IPS-NIHi7 (cell line): ENCODE data around the gene EFTUD2.

ENCODE experiments used
- DNase-seq: peaks from one replicate; pipeline ENCODE4 v3.0.0; 2012; ENCODE audit warnings: mixed read lengths; ENCODE audit errors: extremely low spot score

EFTUD2 gene

DNA sequence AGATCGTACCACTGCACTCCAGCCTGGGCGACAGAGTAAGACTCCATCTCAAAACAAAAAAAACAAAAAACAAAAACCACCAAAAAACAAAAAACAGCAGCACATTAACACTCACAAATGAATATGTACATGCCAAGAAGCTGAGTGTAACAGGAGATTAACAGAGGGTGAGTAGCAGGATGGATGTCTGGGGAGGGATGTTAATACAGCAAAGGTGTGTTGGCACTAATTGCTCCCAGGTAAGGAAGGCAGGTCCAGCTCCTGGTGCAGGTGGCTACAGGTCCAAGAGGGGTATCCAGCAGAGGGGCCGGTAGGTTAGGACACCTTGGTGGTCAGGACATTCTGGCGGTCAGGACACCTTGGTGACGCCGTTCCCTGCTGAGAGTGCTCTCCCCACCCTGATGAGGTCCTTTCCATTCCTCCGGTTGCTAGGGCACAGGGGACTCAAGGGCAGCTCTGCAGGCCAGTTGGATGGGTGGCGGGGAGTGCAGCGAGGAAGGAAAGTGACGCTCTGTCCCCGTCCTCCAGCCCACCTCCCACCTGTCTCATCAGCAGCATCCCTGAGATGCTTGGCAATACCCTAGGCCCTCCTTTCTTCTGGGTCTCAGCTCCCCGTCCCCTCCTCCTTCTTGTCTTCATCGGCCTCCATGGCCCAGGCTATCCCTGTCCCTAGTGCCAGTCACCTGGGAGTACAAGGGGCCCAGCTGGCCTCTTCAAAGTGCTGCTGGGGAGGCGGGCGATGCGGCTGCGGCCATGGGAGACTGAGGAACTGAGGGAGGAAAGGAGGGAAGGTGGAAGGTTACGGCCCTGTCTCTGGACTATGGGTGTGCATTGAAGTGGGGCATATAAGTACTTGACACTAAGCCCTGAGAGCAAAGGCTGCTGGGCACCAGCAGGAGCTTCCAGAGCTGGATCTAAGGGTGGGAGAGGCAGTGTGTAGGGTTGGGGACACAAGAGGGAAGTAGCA lies 26.8 kb upstream of the EFTUD2 start:
- no peak for DNase-seq

DNA sequence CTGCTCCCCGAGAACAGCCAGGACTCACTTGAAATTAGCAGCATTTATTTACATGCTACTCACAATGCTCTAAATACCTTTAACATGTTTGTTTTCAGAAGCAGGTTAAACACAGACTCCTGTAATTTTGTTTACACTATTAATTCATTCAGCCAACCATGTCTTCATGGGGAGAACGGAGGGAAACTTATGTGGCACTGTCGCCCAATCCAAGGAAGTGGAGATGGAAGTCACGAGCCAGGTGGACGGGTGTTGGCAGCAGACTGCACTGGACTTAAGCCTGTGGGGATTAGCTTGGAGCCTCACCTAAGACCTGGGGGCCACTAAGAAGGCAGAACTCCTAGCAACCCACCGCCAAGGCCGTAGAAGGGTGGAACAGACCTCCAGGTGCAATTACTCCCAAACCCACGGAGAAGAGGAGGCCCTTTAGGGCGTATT lies 24.9 kb upstream of the EFTUD2 start:
- no peak for DNase-seq

DNA sequence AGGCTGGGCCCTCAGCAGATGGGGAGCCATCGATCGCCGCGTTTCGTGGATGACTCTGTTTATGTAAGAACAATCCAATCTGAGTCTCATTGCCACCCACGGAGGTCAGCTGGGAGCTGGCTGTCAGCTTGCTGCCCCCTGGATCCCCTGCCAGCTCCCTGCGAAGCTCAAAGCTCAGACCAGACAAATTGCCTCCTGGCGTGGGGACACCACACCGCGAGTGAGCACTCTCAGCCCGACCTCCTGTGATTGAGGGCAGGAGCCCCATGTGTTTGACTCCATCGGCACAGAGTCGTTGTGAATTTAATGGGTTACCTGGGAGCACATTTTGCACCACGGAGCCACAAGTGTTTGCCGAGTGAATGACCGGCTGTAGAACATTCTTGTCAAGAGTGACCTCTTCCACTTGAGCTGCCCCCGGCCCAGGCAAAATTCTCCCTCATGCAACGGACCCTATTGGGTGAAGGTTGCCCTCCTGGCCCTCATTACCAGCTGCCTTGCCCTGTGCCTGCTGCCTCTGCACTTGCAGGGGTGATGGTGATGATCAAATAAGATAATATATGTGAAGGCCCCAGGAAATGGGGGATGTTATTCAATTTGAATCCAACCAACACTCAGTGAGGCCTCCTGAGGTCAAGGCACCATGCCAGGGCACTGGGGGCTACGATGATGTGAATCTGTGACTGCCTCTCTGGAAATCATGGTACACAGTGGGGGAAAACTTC lies 23.7 kb upstream of the EFTUD2 start:
- DNase-seq, result no peak

DNA sequence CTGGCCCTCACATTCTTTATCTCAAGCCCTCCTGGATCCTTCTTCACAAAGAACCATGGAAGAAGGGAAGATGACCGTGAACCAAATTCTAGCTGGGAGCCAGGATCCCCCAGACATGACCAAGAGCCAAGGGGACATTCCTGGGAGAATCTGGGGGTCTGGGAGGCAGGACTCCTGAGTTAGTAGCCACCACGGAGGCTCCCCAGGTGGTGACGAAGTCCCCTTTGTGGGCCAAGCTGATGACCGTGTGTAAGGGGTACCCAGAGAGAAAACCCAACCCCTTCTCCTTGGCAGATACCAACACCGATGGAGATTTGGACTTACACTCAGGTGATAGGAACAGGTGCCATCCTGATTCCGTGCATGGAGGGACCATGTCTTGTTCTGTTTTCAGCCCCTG lies 22.9 kb upstream of the EFTUD2 start:
- DNase-seq, result no peak

DNA sequence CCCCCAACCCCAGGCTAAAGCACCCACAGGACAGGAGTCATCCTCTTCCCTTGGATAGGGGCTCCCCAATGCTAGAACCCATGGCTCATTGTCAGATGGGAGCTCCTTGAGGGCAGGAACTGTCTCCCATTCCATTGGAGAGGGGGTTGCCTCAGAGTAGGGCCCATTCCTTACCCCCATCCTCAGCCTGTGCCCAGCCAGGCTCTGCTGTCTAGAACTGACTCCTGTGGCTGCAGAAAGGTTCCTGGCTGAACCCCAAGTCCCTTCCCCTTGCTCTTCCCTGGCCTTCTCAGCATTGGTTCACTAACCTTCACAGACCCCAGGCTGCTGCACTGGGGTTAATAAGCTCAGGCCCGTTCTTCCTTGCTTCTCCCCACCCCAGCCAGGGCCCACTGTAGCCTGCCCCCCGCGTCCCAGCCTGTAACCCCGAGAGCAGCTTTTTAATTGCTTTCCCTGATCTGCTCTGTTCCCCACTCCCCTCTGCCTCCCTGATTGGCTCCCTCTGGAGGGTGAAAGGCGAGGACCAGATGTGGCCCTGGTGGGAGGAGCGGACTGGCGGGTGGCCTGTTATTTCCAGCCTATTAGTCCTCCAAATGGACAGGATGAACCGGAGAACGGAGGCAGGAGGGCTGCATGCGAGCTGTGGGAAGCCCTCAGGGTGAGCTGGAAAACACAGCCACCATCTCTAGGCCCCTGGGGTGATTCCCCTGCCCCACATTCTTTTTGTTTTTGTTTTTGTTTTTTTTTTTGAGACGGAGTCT lies 22.1 kb upstream of the EFTUD2 start:
- DNase-seq, result peak; percentile 72

DNA sequence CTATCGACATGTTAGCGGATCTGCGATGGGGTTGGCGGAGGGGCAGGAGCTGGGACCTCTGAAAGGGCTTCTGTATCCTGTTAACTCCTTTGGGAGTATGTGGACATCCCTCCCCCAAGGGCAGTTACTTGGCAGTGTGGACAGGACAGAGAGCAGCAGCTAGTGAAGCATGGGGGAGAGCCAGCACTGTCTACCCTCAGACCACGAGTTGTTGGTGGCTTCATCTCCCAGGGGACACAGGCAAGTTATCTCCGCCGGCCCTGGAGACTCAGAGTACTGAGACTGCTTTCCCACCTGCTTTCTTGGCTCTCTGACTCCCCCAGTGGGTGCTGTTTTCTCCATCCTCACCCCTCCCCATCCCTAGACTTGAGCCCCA lies 21.3 kb upstream of the EFTUD2 start:
- no peak for DNase-seq

DNA sequence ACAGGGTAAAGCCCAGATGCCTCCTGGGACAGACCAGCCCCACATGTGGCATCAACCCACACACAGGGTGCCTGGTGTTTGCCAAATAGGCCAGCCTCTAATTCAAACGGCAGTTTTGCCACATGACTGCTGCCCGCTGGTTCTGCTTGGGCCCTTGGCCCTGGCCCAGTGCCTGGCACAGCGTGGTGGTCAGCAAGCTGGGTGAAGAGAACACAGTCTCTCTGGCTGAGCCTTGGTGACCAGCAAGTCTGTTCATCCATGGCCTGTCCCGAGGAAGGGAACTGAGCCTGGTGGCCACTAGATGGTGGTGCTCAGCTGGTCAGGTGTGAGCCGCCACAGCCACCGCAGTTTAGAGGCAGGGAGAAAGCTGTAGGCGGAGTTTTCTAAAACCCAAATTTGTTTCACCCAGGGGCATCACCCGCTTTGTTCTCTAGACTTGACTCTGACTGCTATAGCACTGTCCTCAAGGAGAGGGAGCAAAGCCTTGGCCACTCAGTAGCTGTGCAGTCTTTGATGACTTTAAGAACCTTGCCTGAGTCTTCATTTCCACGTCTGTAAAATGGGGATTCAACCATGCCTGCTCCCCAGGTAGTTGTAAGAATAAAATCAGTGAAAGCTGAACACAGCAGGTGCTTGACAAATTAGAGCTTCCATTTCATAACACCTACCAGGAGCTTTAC lies 20.8 kb upstream of the EFTUD2 start:
- DNase-seq, result peak; percentile 94

DNA sequence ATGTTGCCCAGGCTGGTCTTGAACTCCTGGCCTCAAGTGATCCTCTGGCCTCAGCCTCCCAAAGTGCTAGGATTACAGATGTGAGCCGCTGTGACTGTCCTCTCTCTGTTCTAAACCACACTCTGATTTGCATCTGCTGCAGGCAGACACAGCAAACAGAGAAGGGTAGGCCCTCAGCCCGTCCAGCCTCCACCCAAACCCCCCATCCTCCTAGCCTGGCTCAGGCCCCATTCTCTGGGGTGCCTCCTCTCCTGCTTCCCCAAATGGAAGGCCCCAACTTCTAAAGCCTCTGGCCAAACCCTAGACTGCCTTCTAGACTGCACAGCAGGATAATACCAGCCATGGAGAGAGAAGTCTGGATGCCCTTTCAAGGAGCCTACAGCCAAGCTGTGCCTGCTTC lies 20.2 kb upstream of the EFTUD2 start:
- DNase-seq, result no peak

DNA sequence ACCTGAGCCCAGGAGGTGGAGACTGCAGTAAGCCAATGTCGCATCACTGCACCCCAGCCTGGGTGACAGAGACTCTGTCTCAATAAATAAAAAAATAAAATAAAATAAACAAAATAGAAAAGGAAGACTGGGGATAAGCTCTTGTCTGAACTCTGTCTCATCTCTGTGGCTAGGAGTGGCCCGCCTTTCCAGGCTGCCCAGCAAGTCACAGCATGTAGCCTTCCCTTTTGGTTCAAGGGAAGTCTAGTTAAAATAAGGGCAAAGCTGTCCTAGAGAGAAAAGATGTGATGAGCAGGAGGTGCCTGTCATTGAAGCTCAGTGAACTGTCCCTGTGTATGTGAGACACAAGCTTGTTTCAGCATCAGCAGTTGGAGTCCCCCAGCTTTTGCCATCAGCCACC lies 18.8 kb upstream of the EFTUD2 start:
- no peak for DNase-seq

DNA sequence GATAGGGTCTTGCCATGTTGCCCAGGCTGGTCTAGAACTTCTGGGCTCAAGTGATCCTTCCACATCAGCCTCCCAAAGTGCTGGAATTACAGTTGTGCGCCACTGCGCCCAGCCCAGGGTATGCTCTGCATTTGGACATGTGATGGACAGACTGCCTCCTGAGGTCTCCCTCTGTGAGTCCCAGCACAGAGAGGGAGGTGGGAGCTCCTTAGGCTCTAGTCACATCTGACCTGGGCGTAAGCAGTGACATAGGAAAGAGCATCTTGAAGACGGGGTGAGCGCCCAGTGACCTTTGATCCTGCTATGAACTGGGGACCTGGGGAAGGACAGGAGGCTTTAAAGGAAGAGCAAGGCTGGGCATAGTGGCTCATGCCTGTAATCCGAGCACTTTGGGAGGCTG lies 18.2 kb upstream of the EFTUD2 start:
- no peak for DNase-seq

DNA sequence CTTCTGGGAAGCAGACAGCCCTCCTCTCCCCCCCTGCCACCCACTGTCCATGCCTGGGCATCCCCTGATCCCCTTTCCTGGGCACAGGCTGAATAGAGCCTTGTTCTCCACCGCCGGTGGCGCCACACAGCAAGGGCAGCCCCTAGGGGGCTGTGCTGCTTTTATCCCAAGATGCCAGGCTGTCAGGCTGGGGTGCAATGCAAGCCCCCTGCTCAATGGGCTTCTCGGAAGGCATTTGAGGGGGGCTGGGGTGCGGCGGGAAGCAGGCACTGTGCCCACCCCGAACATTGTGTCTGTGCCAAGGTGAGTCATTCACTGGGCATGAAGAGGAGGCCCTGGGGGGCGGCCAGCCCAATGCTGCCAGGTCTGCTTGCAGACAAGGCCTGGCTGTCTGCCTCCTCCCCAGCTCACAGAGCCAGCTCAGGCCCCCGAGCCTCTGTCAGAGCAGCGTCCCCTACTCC lies 17.6 kb upstream of the EFTUD2 start:
- no peak for DNase-seq

DNA sequence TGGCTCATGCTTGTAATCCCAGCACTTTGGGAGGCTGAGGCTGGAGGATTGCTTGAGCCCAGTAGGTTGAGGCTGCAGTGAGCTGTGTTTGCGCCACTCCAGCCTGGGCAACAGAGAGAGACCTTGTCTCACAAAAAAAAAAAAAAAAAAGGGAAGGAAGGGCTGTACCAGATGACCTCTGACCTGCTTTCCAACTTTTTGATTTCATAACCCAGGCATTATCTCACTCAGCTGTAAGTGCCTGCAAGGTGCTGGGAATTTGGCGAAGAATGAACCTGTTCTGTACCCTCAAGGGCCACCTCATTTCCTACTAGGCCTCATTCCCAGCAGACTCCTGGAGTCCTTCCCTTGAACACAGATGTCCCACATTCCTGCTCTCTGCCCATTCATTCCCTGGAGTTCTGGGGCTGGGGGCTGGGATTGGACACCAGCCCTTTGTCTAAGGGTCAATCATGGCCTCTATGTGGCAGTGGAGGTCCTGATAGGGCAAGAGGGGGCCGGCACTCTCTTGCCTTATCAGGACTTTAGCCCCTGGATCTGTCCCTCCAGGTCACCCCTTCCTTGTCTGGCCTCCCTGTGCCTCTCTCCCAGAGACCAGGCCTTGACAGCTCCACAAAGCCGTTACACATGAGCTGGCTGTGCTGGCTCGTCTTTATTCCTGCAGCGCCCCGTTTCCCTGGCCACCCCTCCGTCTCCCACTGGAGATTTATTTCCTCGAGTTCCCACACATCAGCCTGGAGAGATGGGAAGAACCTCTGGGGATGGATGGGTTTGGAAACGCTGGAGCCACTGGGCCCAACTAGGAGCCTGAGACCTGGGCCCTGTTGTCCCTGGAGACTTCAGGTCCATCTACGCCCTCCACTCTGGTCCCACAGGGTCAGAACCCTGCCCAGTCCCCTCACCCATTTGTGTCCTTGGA lies 16.9 kb upstream of the EFTUD2 start:
- no peak for DNase-seq

DNA sequence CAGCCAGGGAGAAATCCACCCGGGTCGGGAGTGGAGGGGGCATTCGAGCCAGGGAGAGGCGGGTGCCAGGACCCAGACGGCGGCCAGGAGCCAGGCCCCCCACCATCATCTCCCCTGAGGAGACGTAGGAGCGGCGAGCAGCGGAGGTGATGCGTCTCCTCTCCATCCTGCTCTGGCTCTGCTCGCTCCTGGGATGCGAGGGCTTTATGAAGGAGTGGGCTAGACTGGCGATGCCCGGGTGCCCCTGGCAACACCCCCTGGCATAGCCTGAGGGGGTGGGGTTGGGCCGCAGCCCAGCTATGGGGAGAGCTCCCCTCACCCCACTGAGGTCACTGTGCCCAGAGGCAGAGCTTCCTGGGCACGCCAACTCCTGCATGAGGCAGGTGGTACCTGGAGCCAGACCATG lies 16.1 kb upstream of the EFTUD2 start, which contains the start of gene GFAP:
Gene GFAP (minus strand): TSS at position 180 of the 406 bp plus-strand sequence. CDS start 14 bp downstream, at position 166.
- DNase-seq, result no peak

DNA sequence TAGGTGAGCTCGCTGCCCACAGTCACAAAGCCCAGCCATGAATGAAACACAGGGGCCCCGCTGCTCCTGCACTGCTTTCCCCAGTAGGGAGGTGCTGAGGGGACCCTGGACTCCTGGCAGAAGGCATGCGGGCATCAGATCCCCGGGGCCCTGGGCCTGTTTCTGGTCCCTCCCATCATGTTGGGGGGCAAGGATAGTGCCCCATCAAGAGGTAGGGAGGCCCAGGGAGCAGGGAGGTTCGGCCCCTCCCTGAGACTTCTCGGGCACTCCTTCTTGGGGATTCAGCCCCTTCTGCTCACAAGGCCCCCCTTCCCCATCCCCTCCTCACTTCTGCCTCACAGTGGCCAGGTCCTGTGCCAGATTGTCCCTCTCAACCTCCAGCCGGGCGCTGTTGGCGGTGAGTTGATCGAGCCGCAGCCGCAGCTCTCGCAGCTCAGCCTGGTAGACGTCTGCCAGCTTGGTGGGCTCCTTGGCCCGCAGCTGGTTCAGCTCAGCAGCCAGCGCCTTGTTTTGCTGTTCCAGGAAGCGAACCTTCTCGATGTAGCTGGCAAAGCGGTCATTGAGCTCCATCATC lies 15.5 kb upstream of the EFTUD2 start:
- no peak for DNase-seq

DNA sequence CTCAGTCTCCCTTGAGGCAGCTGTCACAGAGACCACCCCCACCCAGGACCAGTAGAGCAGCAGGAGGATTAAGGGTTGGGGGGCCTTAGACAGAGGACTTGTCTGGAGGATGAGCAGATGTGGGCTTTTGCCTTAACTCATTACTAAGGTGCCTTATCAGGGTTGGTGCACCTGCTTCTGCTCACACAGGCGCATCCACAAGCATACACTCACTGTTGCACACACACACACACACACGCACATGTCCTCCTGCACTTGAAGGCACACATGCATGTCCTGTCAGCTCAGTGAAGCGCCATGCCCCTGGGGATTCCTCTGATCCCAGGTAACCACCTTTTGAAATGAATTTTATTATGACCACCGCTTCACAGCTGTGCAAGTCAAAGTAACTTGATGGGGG lies 14.9 kb upstream of the EFTUD2 start:
- DNase-seq, result no peak

DNA sequence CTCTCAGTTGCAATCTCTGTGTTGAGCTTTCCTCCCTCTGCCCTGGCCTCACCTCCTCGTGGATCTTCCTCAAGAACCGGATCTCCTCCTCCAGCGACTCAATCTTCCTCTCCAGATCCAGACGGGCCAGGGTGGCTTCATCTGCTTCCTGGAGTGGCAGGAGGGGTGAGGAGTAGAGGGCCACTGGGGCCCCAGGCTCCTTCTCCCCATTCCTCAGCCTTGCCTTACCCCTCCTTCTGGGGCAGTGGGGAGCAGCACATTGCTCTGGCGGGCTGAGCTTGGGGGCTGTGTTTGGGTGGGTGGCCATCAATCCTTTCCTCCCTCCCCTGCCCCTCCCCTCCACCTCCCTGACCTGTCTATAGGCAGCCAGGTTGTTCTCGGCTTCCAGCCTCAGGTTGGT lies 14.4 kb upstream of the EFTUD2 start:
- no peak for DNase-seq

DNA sequence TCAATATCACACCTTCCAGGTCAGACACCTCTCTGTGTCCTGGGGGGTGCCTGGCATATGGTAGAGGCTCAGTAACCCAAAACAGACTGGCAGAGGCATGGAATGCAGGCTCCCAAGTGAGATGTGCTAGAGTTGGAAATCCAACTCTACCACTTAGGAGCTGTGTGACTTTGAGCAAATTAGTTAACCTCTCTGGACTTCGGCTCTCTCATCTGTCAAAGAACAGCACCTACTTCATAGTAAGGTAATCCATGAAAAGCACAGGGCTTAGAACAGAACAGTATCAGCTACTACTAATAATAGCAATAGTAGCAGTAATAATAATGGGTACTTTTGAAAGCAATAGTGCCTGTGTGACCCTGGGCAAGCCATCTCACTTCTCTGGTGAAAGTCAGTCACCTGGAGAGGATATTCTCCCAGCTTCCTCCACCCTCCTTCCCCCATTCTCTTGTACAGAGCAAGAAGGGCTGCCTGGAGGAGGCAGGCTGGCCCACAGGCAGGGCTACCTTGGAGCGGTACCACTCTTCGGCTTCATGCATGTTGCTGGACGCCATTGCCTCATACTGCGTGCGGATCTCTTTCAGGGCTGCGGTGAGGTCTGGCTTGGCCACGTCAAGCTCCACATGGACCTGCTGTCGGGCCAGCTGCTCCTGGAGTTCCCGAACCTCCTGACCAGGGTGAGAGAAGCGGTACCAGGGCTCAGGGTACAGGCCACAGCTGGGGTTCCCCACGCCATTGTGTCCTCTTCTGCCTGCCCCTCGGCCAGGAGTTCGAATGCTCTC lies 13.7 kb upstream of the EFTUD2 start:
- DNase-seq, result no peak

DNA sequence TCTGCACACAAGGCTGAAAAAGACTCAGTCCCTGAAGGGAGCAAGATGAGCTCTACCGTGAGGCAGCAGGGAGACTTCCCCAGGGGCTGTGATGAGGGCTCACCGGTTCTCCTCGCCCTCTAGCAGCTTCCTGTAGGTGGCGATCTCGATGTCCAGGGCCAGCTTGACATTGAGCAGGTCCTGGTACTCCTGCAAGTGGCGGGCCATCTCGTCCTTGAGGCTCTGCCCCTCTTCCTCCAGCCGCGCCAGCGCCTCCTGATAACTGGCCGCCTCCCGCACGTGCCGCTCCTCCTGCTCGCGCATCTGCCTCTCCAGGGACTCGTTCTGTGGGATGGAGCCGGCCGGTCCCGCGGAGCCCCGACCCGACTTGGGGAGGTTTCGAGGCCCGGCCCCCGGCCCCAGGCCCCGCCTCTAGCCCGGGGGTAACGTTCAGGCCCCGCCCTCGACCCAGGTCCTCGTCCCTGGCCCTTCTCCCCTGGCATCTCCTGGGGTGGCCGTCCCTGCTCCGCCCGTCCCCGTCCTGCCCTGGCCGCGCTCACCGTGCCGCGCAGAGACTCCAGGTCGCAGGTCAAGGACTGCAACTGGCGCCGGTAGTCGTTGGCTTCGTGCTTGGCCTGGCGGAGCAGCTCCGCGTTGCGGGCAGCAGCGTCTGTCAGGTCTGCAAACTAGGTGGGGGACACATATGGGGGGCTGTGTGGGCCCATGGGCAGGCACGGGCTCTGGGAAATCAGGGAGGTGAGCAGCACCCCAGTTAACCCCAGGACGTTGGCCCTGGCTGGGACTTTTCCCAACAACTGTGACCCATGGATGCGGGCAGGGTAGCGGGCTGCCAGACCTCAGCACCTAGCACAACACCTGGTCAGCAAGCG lies 12.1 kb upstream of the EFTUD2 start:
- DNase-seq, result peak; percentile 92
